ENCODE data around the gene AATK.

The AATK gene

DNA sequence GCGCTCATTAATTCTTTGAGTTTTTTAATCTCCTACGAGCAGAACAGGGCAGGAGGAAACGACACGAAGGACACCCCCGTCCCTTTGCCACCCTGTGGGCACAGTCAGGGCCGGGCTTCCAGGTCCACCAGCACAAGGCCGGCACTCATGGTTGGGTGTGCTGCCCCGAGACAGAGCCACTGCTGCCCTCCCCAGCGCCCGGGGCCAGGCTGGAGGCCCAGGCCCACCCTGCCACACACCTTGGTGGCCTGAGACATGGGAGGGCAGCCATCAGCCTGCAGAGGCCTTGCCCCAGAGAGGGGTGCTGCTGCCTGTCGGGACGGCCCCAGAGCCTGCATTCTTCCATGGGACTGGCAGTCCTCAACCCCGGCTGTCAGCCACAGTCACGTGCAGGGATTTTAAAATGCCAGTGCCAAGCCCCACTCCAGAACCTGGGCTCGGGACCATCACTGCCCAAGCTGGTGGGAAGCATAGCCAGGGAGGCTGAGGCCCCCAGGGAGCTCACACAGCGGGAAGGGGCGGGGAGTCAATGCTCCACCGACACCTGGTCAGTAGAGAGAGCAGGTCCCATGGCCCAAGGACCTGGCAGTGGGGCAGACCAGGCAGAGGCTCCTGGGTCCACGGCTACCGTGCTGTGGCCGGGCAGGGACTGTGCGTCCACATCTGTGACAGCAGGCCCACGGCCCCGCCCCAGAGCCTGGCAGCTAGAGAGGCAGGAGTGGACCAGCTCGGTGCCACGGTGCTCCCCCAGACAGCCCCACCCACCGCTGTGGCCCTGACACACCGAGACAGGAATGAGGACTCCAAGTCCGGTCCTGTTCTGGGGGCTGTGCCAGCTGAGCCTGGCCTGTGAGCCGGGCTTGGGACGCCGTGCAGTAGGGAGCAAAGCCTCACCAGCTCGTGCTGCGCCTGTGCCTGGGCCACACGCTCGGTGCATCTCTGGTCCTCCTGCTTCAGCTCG lies 29.2 kb upstream of the AATK start:
- no peak for DNase-seq

DNA sequence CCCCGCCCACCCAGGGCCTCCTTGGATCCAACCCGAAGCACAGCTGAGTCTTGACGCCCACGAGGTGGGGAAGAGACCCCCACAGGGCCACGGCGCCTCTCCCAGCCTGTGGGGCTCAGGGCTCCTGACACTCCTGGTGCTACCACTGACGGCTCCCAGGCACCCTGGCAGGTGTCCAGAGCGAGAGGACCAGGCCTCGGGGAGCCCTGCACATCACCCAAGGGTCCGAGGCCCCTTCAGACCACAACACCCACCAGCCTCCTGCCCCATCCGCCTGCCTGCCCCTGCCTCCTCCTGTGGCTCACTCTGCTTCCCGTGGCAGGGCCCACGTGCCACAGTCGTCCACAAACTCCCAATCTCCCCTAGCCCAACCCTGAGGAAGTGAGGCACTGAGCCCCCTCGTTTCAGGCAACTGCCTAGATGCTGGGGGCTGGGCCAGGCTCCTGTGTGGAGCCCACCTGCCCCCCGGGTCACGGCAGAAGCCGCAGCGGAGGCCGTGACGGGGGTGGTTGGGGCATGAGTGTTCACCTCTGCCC lies 28.3 kb upstream of the AATK start:
- no peak for DNase-seq

DNA sequence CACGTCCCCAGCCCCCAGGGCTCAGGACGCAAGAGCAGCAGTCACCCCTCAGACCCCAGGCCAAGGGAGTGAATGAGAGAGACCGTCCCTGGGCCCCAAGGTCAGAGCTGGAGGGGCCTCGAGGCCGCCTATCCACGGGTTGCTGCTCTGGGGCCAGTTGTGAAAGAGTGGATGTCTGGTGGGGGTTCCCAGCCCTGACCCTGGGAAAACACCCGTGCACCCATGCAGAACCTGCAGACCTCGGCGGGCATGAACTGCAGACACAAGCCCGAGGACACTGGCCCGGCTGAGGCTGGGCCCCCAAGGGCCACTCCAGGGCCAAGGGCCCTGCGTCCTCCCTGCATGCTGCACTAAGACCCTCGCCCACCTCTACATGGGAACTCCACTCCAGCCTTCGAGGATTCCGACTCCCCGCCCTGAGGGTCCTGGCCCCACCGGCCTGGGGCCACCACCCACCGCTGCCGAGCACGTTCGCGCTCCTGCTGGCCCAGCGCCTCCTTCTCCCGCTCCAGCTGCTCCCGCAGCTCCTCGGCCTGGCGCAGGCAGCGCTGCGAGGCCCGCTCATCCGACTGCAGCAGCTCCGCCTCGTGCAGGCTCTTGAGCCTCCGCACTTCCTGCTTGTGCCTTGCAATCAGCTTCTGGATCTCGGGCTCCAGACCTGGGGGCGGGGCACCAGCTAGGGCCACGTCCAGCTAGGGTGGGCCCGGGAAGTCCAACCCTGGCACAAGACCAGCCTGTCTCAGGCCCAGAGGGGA lies 27.6 kb upstream of the AATK start:
- DNase-seq: no peak

DNA sequence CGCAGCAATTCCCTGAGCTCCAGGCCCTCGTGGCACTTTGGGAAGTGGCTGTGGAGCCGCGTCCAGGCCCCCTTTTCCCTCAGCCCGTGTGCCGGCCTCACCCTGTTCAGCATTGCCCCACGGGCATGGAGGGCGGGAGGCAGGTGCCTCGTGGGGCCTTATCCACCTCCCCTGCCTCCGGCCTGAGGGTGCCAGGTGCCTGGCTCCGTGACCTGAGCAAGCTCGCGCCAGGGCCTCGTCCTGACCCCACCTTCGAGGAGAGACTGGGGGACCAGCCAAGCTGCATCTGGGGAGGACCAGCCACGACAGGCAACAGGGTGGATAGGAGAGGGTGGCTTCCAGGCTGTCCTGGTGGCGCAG lies 27.0 kb upstream of the AATK start:
- no peak for DNase-seq

DNA sequence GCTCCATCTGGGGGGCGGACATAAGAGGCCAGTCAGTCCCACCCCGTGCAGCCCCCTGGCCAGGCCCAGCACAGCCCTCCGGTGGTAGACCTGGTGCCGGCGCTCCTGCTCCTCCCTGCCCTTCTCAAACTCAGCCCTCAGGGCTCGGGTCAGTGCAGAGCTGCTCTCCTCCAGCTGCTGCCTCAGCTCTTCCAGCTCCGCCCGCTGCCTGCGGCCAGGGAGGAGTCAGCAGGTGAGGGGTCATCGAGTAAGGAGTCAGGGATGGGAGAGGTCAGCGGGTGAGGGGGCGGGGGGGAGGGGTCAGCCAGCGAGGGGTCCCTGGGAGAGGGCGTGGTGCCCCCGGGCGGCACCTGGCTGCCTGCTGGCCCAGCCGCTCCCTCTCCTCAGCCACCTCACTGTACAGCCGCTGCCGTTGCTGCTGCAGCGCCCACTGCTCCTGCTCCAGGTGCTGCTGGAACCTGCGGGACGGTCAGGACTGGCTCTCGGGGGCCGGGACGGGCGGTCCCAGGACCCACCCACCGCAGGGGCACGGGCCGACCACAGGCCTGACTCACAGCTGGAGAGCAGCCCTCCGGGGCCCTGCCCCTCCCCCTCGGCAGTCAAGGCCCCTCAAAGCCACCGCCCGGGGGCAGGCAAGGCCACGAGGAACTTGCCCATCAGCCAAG lies 26.5 kb upstream of the AATK start:
- no peak for DNase-seq

DNA sequence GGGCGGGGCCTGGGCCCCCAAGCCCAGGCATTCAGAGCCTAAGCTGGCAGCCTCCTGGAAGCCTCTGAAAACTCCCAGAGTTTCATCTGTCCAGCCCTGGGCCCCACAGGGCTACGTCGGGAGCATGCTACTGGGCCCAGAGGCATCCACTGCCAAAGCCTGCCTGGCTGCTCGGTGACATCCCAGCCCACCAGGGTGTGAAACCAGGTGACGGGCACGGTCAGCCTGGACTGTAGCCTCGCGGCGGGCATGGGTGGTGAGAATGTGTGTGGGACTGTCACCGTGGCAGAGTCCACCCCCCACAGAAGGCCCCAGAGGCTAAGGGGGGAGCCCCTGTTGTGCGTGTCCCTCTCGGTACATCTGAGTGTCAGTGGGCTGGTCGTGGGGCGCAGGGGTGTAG lies 25.6 kb upstream of the AATK start:
- no peak for DNase-seq

DNA sequence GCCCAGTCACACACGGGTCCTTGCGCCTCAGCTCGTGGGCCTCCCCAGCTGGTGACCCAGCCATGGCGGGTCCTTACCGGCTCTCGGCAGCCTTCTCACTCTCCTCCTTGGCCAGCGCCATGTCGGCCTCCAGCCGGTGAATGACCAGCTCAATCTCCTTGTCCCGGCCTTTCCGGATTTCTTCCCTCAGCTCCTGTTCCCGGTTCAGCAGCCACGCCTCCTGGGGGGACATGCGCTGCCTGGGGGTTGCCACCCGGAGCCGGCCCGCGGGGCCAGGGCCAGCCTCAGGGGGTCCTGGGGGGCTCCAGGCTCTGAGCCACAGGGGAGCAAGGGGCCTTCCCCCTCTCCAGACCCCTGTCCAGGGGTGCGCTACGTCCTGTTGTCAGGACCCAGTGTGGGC lies 25.1 kb upstream of the AATK start:
- DNase-seq: no peak

DNA sequence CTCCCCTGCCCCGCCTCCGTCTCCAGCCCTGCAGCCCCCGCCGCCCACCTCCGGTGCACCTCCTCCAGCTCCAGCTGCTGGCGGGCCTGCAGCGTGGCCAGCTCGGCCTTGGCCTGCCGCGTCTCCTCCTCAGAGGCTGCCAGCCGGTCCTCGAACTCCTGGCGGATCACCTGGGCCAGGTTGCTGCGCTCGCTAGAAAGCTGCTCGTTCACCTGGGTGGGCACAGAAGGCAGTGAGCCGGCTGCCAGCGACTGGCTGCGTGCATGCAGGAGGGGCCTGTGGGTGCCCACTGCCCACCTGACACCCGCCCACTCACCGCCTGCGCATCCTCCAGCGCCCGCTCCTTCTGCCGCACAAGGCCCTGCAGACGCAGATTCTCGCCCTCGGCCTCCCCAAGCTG lies 24.6 kb upstream of the AATK start:
- no peak for DNase-seq

DNA sequence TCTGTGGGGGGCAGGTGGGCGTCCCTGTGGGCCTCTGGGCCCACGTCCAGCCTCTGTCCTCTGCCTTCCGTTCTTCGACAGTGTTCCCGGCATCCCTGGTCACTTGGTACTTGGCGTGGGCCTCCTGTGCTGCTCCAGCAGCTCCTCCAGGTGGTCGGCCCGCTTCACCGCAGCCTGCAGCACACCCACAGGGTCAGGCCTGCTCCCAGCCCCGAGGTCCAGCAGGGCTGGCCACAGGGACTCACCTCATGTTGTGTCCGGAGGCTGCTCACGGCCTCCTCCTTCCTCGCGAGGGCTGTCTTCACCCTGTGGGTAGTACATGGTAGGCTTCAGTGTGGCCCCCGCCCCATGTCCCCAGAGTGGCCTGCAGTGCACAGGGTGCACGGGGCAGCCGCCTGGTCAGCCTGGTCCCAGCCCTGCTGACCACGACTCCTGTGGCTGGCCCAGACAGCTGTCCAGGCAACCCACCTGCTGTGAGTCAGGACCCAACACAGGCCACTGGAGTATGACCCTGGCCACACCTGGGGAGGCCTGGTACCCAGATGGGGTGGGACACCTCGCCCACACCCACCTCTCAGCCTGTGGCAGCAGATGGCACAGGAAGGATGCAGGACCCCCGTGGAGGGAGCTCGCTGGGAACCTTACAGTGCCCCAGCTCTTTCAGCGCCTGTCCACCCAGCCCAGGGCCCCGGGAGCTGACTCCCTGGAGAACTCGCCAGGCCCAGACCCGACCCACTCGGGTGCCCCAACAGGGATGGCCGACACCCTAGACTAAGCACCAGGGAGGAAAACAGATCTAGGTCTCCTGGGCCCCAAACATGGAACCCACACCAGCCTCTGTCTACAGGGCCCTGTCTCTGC lies 23.9 kb upstream of the AATK start:
- DNase-seq: no peak

DNA sequence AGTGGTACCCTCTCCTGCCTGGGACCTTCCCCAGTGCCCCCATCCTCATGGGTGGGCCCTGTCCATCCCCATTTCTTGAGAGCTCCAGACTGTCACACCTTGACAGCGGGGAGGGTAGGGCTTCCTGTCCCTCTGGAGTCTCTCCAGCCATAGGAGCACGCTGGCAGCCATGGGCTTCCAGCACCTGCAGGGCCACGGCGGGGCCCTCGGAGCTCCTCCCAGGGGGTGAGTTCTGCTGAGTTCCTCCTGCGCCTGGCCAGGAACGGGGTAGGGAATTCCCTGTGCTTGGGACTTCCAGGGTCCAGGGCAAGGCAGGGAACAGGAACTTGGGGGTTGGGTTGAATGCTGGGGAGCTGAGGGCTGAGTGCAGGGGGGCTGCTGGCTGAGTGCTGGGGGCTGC lies 23.0 kb upstream of the AATK start:
- no peak for DNase-seq

DNA sequence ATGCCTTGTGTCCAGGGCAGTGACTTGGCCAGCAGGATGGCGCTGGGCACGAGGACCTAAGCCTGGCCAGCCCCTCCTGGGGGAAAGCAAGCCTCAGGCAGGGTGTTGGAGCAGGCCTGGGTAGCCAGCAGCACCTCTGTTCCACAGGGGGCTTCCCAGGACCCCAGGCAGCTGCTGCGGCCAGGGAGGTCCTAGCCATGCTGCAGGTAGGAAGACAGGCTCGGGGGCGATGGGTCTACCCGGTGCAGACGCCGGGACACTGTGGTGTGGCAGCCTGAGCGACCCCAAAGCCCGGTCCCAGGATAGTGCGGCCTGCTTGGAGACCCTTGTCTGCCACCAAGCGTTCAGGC lies 22.4 kb upstream of the AATK start:
- no peak for DNase-seq

DNA sequence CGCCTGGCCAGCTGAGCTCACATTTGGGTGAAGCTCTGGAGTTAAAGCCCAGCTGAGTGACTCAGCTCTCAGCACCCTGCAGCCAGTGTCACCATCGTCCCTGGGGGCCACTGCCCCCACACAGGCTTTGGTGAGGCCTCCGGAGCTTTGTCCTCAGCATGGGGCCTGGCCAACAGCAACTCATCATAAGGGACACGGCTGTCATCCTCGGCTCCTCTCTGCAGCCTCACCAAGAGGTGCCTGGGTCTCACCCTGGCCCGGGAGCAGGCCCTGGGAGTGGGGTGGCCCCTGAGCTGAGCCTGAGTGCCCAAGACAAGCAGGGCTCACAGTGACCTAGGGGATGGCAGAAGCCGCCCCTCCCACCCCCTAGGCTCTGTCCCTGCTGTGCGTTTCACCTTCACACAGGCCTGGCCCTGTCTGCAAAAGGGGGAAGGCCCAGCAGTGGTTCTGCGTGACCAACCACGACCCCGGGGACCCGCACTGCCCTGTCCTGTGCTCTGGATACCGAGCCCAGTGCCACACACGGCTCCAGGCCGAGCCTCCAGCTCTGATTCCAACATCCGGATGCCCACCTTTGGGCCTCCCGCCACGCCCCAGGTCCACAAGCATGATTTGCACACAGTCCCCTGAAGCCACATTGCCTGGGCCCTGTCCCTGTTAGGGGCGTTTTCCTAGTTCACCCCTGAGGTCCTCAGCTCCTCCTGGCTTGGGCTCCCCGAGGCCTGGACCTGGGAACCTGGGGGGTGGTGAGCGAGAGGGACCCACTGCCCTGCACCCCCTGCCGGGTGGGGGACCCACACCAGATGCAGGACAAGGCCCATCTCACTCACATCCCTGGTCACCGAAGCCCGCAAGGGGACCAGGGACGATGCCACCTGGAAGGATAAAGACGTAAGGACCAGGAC lies 21.8 kb upstream of the AATK start:
- DNase-seq: no peak

DNA sequence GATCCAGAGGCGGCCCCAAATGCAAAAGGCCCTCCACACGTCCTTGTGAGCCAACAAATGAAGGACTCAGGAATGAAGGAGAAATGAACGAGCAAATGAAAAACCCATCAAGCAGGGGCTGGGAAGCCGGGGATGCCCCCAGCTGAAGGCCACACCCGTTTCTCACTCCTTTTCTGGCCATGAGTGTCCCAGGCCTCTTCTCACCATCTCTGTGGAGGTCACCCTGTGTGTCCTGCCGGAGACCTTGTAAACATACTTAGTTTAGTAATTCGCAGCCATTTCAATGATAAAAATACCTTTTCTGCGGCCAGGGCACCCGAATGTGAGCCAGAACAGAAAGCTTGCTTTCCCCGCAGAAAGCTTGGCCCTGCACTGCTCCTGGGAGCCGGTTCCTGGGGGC lies 21.1 kb upstream of the AATK start:
- DNase-seq: no peak

DNA sequence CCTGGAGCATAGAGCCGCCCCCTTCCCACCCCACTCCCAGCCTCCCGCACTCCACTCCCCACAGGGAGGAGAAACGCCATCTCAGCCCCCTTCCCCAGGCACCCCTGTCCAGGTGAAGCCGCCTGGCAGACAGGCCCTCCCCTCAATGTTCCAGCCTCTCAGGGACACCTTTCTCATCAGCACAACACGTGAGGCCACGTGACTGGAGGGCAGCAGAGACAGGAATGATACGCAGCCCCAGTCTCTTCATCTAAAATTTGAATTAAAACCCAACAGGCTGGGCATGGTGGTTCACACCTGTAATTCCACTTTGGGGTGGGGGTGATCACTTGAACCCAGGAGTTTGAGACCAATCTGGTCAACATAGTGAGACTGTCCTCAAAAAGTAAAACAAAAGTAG lies 20.2 kb upstream of the AATK start:
- DNase-seq: no peak

DNA sequence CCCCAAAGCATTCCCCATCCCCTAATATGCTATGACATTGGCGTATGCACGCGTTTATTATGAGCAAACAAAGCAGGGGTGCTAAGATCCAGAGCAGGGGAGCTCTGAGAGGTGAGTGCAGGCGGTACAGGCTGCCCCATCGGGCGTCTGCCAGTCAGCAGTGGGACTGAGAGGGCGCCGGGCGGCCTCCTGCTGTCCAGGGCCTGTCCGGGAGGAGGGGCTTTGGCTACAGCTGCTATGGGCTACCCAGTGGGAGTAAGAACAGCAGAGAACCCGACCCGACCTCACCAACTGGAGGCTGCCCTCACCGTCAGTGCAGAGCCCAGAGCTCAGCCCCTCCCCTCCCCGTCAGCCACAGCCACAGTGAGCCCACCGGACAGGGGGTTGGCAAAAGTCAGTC lies 18.5 kb upstream of the AATK start:
- DNase-seq: no peak

DNA sequence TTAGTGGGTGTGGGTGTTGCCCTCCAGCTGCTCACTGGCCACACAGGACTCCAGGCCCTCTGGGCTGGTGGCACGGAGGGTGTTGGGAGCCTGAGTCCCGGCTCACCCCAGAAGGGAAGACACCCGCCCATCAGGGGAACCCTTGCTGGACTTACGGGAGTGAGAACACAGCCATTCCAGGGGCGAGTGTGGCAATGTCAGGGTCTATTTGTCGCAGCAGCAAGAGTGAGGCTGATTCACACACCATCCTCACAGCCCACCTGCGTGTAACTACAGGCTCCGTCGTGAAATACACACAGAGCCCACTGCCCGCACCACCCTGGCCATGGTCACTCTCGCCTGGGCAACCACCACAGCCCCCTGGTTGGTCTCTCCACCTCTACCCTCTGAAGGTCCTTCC lies 17.8 kb upstream of the AATK start:
- DNase-seq: no peak

DNA sequence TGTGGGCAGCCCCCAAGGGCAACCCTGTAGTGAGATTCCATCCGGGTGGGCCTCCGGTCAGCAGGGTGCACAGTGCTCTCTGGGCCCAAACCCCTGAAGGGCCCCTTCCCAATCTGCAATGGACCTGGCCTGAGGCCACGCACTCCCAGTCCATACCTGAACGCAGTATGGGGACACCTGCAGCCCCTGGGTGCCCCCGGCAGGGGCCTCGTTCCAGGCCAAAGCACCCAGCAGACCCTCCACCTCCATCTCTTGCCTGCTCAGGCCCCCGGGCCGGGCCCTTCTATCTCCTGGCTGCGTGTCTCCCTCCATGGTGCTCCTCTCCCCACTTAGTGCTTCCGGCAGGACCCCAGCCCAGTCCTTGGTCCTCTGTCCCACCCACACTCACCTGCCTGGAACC lies 17.3 kb upstream of the AATK start:
- DNase-seq: no peak

DNA sequence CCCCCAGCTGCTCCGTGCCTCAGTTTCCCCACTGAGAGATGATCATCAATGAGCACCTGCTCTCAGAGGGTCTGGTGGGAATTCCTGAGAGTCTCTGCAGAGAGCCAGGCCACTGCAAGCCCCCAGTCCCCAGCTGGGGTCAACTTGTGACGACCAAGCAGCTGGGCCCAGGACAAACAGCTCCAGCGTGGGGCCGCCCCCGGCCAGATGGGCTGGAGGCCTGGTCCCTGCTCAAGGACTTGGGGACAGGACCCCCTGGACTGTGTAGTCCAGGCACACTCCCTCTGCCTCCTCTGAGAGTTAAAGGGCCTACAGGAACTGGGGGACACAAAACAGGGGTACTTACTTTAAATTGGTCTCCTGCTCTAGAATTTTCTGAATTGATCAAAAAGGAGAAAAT lies 16.6 kb upstream of the AATK start:
- no peak for DNase-seq

DNA sequence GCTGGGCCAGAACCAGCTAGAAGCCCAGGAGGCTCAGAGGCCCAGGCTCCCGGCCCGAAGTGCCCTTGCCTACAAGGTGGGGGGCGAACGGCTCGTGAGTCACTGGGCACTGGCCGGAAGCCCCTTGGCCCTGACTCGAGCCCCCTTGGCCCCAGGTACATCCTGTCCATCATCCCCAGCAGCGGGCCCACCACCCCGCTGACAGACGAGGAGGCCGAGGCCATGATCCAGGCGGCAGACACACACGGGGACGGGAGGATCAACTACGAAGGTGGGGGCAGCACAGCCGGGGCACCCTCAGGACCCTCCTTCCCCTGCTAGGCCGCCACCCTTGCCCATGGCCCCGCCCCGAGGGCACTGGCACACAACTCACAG lies 15.8 kb upstream of the AATK start:
- DNase-seq: no peak

DNA sequence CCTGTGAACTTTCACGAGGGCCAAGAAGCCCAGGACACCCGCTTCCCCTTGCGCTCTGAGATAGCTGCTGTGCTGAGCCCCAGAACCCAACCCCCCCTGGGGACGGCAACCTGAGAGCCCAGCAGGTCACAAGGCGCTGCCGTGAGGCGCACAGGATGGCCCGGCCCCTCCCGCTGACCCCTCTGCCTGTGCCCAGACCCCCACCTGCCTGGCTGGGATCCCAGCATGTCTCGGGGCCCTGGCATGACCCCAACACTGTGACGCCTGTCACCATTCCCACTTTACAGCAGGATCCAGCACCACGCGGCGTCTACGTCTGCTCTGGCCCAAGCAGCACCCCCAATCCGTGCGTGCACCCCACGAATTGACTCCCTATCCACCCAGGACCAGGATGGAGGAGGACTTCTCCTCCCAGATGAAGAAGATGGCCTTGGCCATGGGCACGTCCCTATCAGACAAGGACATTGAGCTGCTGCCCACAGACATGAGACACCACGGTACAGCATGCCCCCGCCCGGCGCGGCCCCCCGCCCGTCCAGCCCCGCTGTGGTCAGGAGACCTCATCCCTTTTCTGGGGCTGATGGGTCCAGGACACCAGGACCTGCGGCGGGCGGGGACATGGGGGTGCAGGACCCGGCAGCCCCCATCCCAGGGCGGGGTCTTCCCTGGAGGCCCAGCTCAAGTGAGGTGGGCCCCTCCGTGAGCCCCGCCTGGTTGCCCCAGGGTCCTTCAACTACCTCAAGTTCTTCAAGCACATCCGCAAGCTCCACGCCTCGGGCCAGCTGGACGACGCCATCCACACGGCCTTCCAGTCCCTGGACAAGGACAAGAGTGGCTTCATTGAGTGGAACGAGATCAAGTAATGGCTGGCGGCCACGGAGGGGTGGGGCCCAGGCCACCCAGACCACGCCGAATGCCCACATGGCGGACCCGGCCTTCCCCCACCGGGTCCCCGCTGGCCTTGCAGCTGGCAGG lies 15.1 kb upstream of the AATK start:
- no peak for DNase-seq
